ENCODE data around the gene FOXP1.

- TF ChIP-seq CTCF (IDR thresholded peaks at IDR 0.05): no peak
- no peak for TF ChIP-seq POLR2A (IDR thresholded peaks at IDR 0.05)
These were observed 208.9 kb downstream of the FOXP1 start for GRCh38 chr3:71374582-71374981.
